Cardiac atrium fibroblast (primary cell): Measurements from ENCODE around the gene CELSR2. TPM values are rescaled to one million over a fixed set of nuclear protein-coding genes. Genes with fewer than 3 reads are reported as not detected.

Experiments used
- total RNA-seq: library from RNA; depleted of rRNA; stranded (reverse); fragments of >200 nt; gene quantifications from 2 replicates; pipeline ENCODE4 v1.2.3, GENCODE V29; 2015

CELSR2 gene
- 0.72 and 1.5 TPM in 2 replicates for total RNA-seq

GRCh38 chr1:109248797-109249629 is at the start of gene CELSR2:
Gene CELSR2, plus strand, starts transcription at chr1:109249539. Its CDS starts 541 bp downstream, at chr1:109250080.

GRCh38 chr1:109213824-109214693 is 35.3 kb upstream of the CELSR2 start, which contains the start of gene SARS1:
Gene SARS1, plus strand, starts transcription at chr1:109213918. Its CDS starts 75 bp downstream, at chr1:109213993.

GRCh38 chr1:109282952-109283747 is 33.8 kb downstream of the CELSR2 start, which contains the start of gene PSRC1:
Gene PSRC1, minus strand, starts transcription at chr1:109283145.

GRCh38 chr1:109306832-109307273 is 57.5 kb downstream of the CELSR2 start, which contains the start of gene MYBPHL:
Gene MYBPHL, minus strand, starts transcription at chr1:109307011. Its CDS starts 20 bp downstream, at chr1:109306991.

Other genes starting within 250 kb of the CELSR2 start
- gene WDR47, start 207.4 kb upstream of the CELSR2 start, total RNA-seq = 8.6 and 10.3 TPM in 2 replicates
- 46.2 and 65.3 TPM in 2 replicates for gene TAF13, start 173.5 kb upstream of the CELSR2 start, total RNA-seq
- gene TMEM167B, start 158.8 kb upstream of the CELSR2 start, total RNA-seq = 18.8 and 20.2 TPM in 2 replicates
- gene ELAPOR1, start 135.4 kb upstream of the CELSR2 start, total RNA-seq = 1.8 TPM in 1 of 2 replicates, not detected in the other
- gene SARS1, start 35.6 kb upstream of the CELSR2 start, total RNA-seq = 204 and 220 TPM in 2 replicates
- gene PSRC1, start 33.6 kb downstream of the CELSR2 start, total RNA-seq = 13.9 and 18.4 TPM in 2 replicates
- gene MYBPHL, start 57.5 kb downstream of the CELSR2 start, total RNA-seq = not detected in 2 replicates
- gene SORT1, start 148.4 kb downstream of the CELSR2 start, total RNA-seq = 2.3 and 10.0 TPM in 2 replicates
- gene PSMA5, start 176.9 kb downstream of the CELSR2 start, total RNA-seq = 34.7 and 41.5 TPM in 2 replicates
- gene SYPL2, start 217.0 kb downstream of the CELSR2 start, total RNA-seq = under 0.01 TPM in 2 replicates
- 3.1 and 4.7 TPM in 2 replicates for gene ATXN7L2, start 234.4 kb downstream of the CELSR2 start, total RNA-seq
- gene CYB561D1, start 244.6 kb downstream of the CELSR2 start, total RNA-seq = 6.5 and 7.8 TPM in 2 replicates